ENCODE results near the gene GRPEL2. TPM values are rescaled to one million over a fixed set of nuclear protein-coding genes. Genes with fewer than 3 reads are reported as not detected.
A peak's percentile ranks its signal among the peaks of the same experiment; 100 is the strongest.

GRPEL2 gene
- total RNA-seq, 1 experiment from 2014 or later: 47.3 TPM

GRCh38 chr5:149344151-149344550 is 1.1 kb upstream of the GRPEL2 start:
- peaks cover 13% of the 10 kb centered on the region for H3K23me2 ChIP-seq (ENCODE audit: insufficient read length, low read depth, low read length, poor library complexity, severe bottlenecking)
- no CpG with 5 or more reads among the region's 2 CpGs for WGBS (ENCODE audit: extremely low coverage, insufficient read length, low lambda C conversion rate)
- H3K27me3 Mint-ChIP-seq (ENCODE audit: low read depth): peaks cover 11% of the 10 kb centered on the region
- H2BK20ac ChIP-seq (ENCODE audit: low read depth, low read length, poor library complexity, severe bottlenecking): no peak overlapping the region
- H3K27ac Mint-ChIP-seq: no peak overlapping the region
- no peak overlapping the region for H2AK5ac ChIP-seq (ENCODE audit: insufficient read length, low read length)
- no peak overlapping the region for H3T11ph ChIP-seq (ENCODE audit: low read length)
- no peak overlapping the region for H2AFZ ChIP-seq (ENCODE audit: low read length)
- peaks cover 8 to 23% (median 23%) of the 10 kb centered on the region in 3 experiments; a peak in 6 of 7 replicates for H3K36me3 Mint-ChIP-seq (ENCODE audit: insufficient read depth in 1 of 3, low read depth in 3 of 3)
- H2BK15ac ChIP-seq (ENCODE audit: low read depth, low read length): no peak overlapping the region
- H4K8ac ChIP-seq (replicated peaks; ENCODE audit: insufficient read length, low read depth, low read length): no peak overlapping the region
- H2BK5ac ChIP-seq (ENCODE audit: insufficient read length, low read length): no peak overlapping the region
- no peaks in the 10 kb centered on the region for H3K4me1 ChIP-seq (ENCODE audit: insufficient read depth, low read length)
- no peak overlapping the region for H3K4ac ChIP-seq (ENCODE audit: low read depth, low read length)
- H3K18ac ChIP-seq (ENCODE audit: insufficient read length, low read depth, low read length): no peak overlapping the region
- H3K79me1 ChIP-seq (ENCODE audit: insufficient read depth, low read depth, low read length, poor library complexity, severe bottlenecking): peaks cover 4% of the 10 kb centered on the region
- DNase-seq: no peak
- H2BK12ac ChIP-seq (ENCODE audit: insufficient read length, low read depth, low read length): no peak overlapping the region
- no peaks in the 10 kb centered on the region for H3K27me3 ChIP-seq (ENCODE audit: insufficient read depth, low read length)
- H3K4me2 ChIP-seq (ENCODE audit: insufficient read depth, insufficient read length, low read length): peak overlapping the region; percentile 67
- H3K4me3 Mint-ChIP-seq: peak overlapping the region; percentile 91 to 96
- no peaks in the 10 kb centered on the region for H4K20me1 ChIP-seq (ENCODE audit: control insufficient read depth, insufficient read depth, insufficient read length)
- no peak overlapping the region for H4K5ac ChIP-seq (ENCODE audit: insufficient read length, low read depth, low read length)
- no peak overlapping the region for H4K91ac ChIP-seq (ENCODE audit: insufficient read length, low read depth, low read length)
- no peaks in the 10 kb centered on the region for H3K9me3 ChIP-seq (ENCODE audit: control insufficient read depth, low read depth, low read length)
- no peak overlapping the region for H3K27ac ChIP-seq (ENCODE audit: insufficient read length, low read depth, low read length)
- H3K14ac ChIP-seq (ENCODE audit: insufficient read depth, low read length): no peak overlapping the region
- H3K23ac ChIP-seq (ENCODE audit: insufficient read length, low read depth, low read length): no peak overlapping the region
- TF ChIP-seq CTCF (conservative IDR thresholded peaks at IDR 0.05): no peak
- peaks cover 9 to 17% of the 10 kb centered on the region in 2 experiments for H3K4me1 Mint-ChIP-seq
- peaks cover 7% of the 10 kb centered on the region; the same call in 1 of the 2 replicates for H3K79me2 ChIP-seq (ENCODE audit: insufficient read depth, low read length)
- no peak overlapping the region for H3K56ac ChIP-seq (ENCODE audit: insufficient read length, low read depth, low read length)
- no peaks in the 10 kb centered on the region for H3K9me3 Mint-ChIP-seq
- H3K9ac ChIP-seq (ENCODE audit: extremely low read depth, insufficient read length, low read length): no peak overlapping the region
- H2BK120ac ChIP-seq (ENCODE audit: low read depth, low read length, poor library complexity, severe bottlenecking): no peak overlapping the region

All from H9 (cell line).